H1 (cell line): ENCODE results near the gene GFI1B. TPM values are rescaled to one million over a fixed set of nuclear protein-coding genes. Genes with fewer than 3 reads are reported as not detected.

Source experiments
- CTCF ChIA-PET: fragments of 300-600 bp; sonication (Branson Sonifier 250); formaldehyde crosslinking; loops from one replicate; lab custom pipeline; 2021; ENCODE audit not compliant: partially characterized antibody; lab: Charles Lee
- POLR2A ChIA-PET: fragments of 300-600 bp; sonication (Branson Sonifier 250); formaldehyde crosslinking; loops from one replicate; lab custom pipeline; 2021; ENCODE audit warnings: inconsistent platforms; ENCODE audit not compliant: partially characterized antibody; lab: Charles Lee
- DNase-seq, 2 experiments: peaks; one replicate each; pipeline versions ENCODE4 v3.0.0 to v3.0.0-alpha.2; 2010 to 2022; ENCODE audit warnings: low spot score in 2 of 2, low read depth in 1 of 2, mixed read lengths in 1 of 2
- FAIRE-seq: peaks from 2 replicates; lab custom pipeline; 2011; peaks lifted over from hg19 to GRCh38; lab: Jason Lieb, UNC
- H2AFZ ChIP-seq: 2 replicates; pipeline ENCODE4 v1.8.1; 2012; ENCODE audit warnings: low read length, inconsistent platforms
- H2AK5ac ChIP-seq: 2 replicates; pipeline ENCODE4 v1.6.1; 2013; ENCODE audit warnings: low read depth, low read length
- H2BK120ac ChIP-seq: replicated peaks from 2 replicates; pipeline ENCODE3; 2013; ENCODE audit warnings: low read depth, low read length, inconsistent platforms
- H2BK12ac ChIP-seq: 2 replicates; pipeline ENCODE4 v1.6.1; 2013; ENCODE audit warnings: low read depth, low read length
- H2BK15ac ChIP-seq: 2 replicates; pipeline ENCODE4 v1.6.1; 2013; ENCODE audit warnings: low read length
- H2BK20ac ChIP-seq: 2 replicates; pipeline ENCODE4 v1.6.1; 2013; ENCODE audit warnings: low read length
- H2BK5ac ChIP-seq: 2 replicates; pipeline ENCODE4 v1.6.1; 2013; ENCODE audit warnings: low read depth, low read length
- H3K14ac ChIP-seq: 2 replicates; pipeline ENCODE4 v1.6.1; 2013; ENCODE audit warnings: inconsistent platforms; ENCODE audit not compliant: insufficient read length
- H3K18ac ChIP-seq: 2 replicates; pipeline ENCODE4 v1.6.1; 2013; ENCODE audit warnings: low read length; ENCODE audit errors: extremely low read depth
- H3K23ac ChIP-seq: 2 replicates; pipeline ENCODE4 v1.6.1; 2013; ENCODE audit warnings: inconsistent platforms; ENCODE audit not compliant: insufficient read length
- H3K23me2 ChIP-seq: 2 replicates; pipeline ENCODE4 v1.6.1; 2013; ENCODE audit warnings: low read depth, low read length
- H3K27ac ChIP-seq: 2 replicates; pipeline ENCODE4 v1.6.1; 2011; ENCODE audit warnings: low read depth, low read length, inconsistent platforms
- H3K27me3 ChIP-seq, 4 experiments: replicated peaks in 1 of 4; 1 replicate in 1 of 4; 2 replicates in 3 of 4; pipeline versions ENCODE4 v1.6.1 to v1.8.1; 2011 to 2013; ENCODE audit warnings: low read length in 3 of 4, mild to moderate bottlenecking in 3 of 4, inconsistent platforms in 2 of 4, mixed read lengths in 2 of 4, moderate library complexity in 1 of 4; ENCODE audit not compliant: control insufficient read depth in 3 of 4, insufficient read depth in 3 of 4; ENCODE audit errors: extremely low read depth in 1 of 4
- H3K36me3 ChIP-seq, 4 experiments: 2 replicates each; pipeline versions ENCODE4 v1.6.1 to v1.8.1; 2011 to 2013; ENCODE audit warnings: mild to moderate bottlenecking in 4 of 4, low read length in 3 of 4, moderate library complexity in 2 of 4, control low read depth in 1 of 4, inconsistent platforms in 1 of 4; ENCODE audit not compliant: insufficient read depth in 4 of 4, control insufficient read depth in 2 of 4
- H3K4ac ChIP-seq: replicated peaks from 2 replicates; pipeline ENCODE3; 2013; ENCODE audit warnings: low read length, low read depth, mixed read lengths, inconsistent platforms; ENCODE audit not compliant: insufficient read length
- H3K4me1 ChIP-seq, 4 experiments: replicated peaks in 1 of 4; 1 replicate in 1 of 4; 2 replicates in 3 of 4; pipeline versions ENCODE4 v1.6.1 to v1.8.1; 2011 to 2013; ENCODE audit warnings: low read length in 3 of 4, inconsistent platforms in 2 of 4, mixed read lengths in 1 of 4; ENCODE audit not compliant: insufficient read depth in 4 of 4, control insufficient read depth in 3 of 4
- H3K4me2 ChIP-seq, 2 experiments: 2 replicates each; pipeline versions ENCODE4 v1.6.1 to v1.8.1; 2011 to 2013; ENCODE audit warnings: low read depth in 2 of 2, low read length in 2 of 2, control low read depth in 1 of 2, inconsistent platforms in 1 of 2, mild to moderate bottlenecking in 1 of 2; ENCODE audit not compliant: insufficient read depth in 1 of 2
- H3K4me3 ChIP-seq, 4 experiments: fragments of 200-600, 300-600 bp in 1 of 4; sonication (generic), shearing (Covaris generic), sonication (Bioruptor Twin) in 1 of 4; 2 replicates each; pipeline versions ENCODE4 v1.5.1 to v1.8.1; 2011 to 2016; ENCODE audit warnings: low read length in 4 of 4, low read depth in 3 of 4, control low read depth in 2 of 4, inconsistent platforms in 2 of 4, mild to moderate bottlenecking in 2 of 4, mixed read lengths in 1 of 4, moderate library complexity in 1 of 4; ENCODE audit not compliant: insufficient read depth in 2 of 4; ENCODE audit errors: extremely low read depth in 1 of 4
- H3K56ac ChIP-seq: replicated peaks from 2 replicates; pipeline ENCODE3; 2013; ENCODE audit warnings: low read depth, mild to moderate bottlenecking, mixed read lengths, low read length, inconsistent platforms; ENCODE audit not compliant: insufficient read length
- H3K79me1 ChIP-seq: 2 replicates; pipeline ENCODE4 v1.6.1; 2013; ENCODE audit warnings: low read depth, low read length, control low read depth
- H3K79me2 ChIP-seq, 2 experiments: 2 replicates each; pipeline versions ENCODE4 v1.6.1 to v1.8.1; 2012 to 2013; ENCODE audit warnings: low read length in 2 of 2, mild to moderate bottlenecking in 2 of 2, inconsistent platforms in 1 of 2; ENCODE audit not compliant: insufficient read depth in 2 of 2, control insufficient read depth in 1 of 2
- H3K9ac ChIP-seq, 4 experiments: replicated peaks in 1 of 4; 1 replicate in 1 of 4; 2 replicates in 3 of 4; pipeline versions ENCODE4 v1.6.1 to v1.8.1; 2011 to 2013; ENCODE audit warnings: low read depth in 3 of 4, low read length in 3 of 4, control low read depth in 2 of 4, mild to moderate bottlenecking in 2 of 4, moderate library complexity in 2 of 4, inconsistent platforms in 1 of 4; ENCODE audit errors: extremely low read depth in 1 of 4
- H3K9me3 ChIP-seq, 2 experiments: 2 replicates each; pipeline versions ENCODE4 v1.6.1 to v1.8.1; 2012 to 2013; ENCODE audit warnings: mild to moderate bottlenecking in 2 of 2, moderate library complexity in 2 of 2, control low read depth in 1 of 2, inconsistent platforms in 1 of 2, low read depth in 1 of 2, low read length in 1 of 2, mixed read lengths in 1 of 2; ENCODE audit not compliant: insufficient read depth in 2 of 2
- H4K20me1 ChIP-seq, 2 experiments: replicated peaks in 1 of 2; 2 replicates each; pipeline versions ENCODE3 to v1.8.1; 2011 to 2013; ENCODE audit warnings: inconsistent platforms in 2 of 2, low read length in 2 of 2, mild to moderate bottlenecking in 1 of 2; ENCODE audit not compliant: insufficient read depth in 2 of 2, control insufficient read depth in 1 of 2
- H4K5ac ChIP-seq: 2 replicates; pipeline ENCODE4 v1.6.1; 2013; ENCODE audit warnings: low read length, low read depth, mixed read lengths, inconsistent platforms; ENCODE audit not compliant: insufficient read length
- H4K8ac ChIP-seq: 2 replicates; pipeline ENCODE4 v1.8.0; 2013; ENCODE audit warnings: mild to moderate bottlenecking, moderate library complexity, low read length, inconsistent platforms; ENCODE audit not compliant: insufficient read depth; ENCODE audit errors: extremely low read depth
- H4K91ac ChIP-seq: replicated peaks from 2 replicates; pipeline ENCODE3; 2013; ENCODE audit warnings: low read length, mixed read lengths, inconsistent platforms; ENCODE audit not compliant: insufficient read length
- ASH2L ChIP-seq: fragments of 200-600, 300-600 bp; sonication (generic); IDR thresholded peaks from one replicate; pipeline ENCODE4 v1.7.1; 2017; ENCODE audit warnings: low read length
- CTBP2 ChIP-seq: IDR thresholded peaks from 2 replicates; pipeline ENCODE4 v1.7.0; 2011; ENCODE audit warnings: borderline replicate concordance, mild to moderate bottlenecking, moderate library complexity, mixed read lengths, low read length; ENCODE audit not compliant: insufficient read depth, insufficient read length
- E2F6 ChIP-seq: IDR thresholded peaks from 2 replicates; pipeline ENCODE4 v1.6.1; 2012; ENCODE audit warnings: inconsistent platforms
- HDAC2 ChIP-seq, 2 experiments: fragments of 300-600 bp in 1 of 2; sonication (generic) in 1 of 2; IDR thresholded peaks; 2 replicates each; pipeline ENCODE4 v1.6.1; 2011 to 2012; ENCODE audit warnings: low read depth in 2 of 2, low read length in 2 of 2, mild to moderate bottlenecking in 2 of 2, moderate library complexity in 2 of 2, borderline replicate concordance in 1 of 2, inconsistent platforms in 1 of 2
- JUN ChIP-seq: IDR thresholded peaks from 2 replicates; pipeline ENCODE4 v1.6.1; 2011; ENCODE audit warnings: low read depth, mild to moderate bottlenecking, improper control_type of control experiment, low read length
- JUND ChIP-seq: IDR thresholded peaks from 2 replicates; pipeline ENCODE4 v1.6.1; 2011; ENCODE audit warnings: mild to moderate bottlenecking, improper control_type of control experiment, low read length
- KDM5A ChIP-seq: fragments of 200-600 bp; IDR thresholded peaks from 2 replicates; pipeline ENCODE4 v1.7.1; 2012; ENCODE audit warnings: mild to moderate bottlenecking, low read length, inconsistent platforms, mixed read lengths
- MAFK ChIP-seq: IDR thresholded peaks from 2 replicates; pipeline ENCODE4 v1.6.1; 2012; ENCODE audit warnings: low read depth, mild to moderate bottlenecking, improper control_type of control experiment, low read length
- NANOG ChIP-seq: IDR thresholded peaks from 2 replicates; pipeline ENCODE4 v1.6.1; 2011; ENCODE audit warnings: low read length, low read depth, mild to moderate bottlenecking, inconsistent platforms; ENCODE audit not compliant: insufficient read depth, poor library complexity, severe bottlenecking
- POU5F1 ChIP-seq: IDR thresholded peaks from 2 replicates; pipeline ENCODE4 v1.6.1; 2011; ENCODE audit warnings: low read depth, mild to moderate bottlenecking, low read length, moderate library complexity
- SIRT6 ChIP-seq: IDR thresholded peaks from one replicate; pipeline ENCODE4 v1.7.1; 2012; ENCODE audit warnings: low read length, inconsistent platforms
- SIX5 ChIP-seq: IDR thresholded peaks from 2 replicates; pipeline ENCODE4 v1.6.1; 2011; ENCODE audit warnings: mild to moderate bottlenecking, low read depth, low read length
- SP2 ChIP-seq: IDR thresholded peaks from 2 replicates; pipeline ENCODE4 v1.6.1; 2012; ENCODE audit warnings: mild to moderate bottlenecking, low read length, inconsistent platforms
- ZNF274 ChIP-seq: IDR thresholded peaks from 2 replicates; pipeline ENCODE4 v1.7.0; 2012; ENCODE audit warnings: low read length, borderline replicate concordance; ENCODE audit errors: extremely low read depth
- WGBS, 2 experiments: shearing (Covaris generic) in 1 of 2; methylation state at CpG; one replicate each; pipeline versions ENCODE4 v1.1.6 to v1.1.7; 2013 to 2015; ENCODE audit warnings: low lambda C conversion rate in 2 of 2, mixed read lengths in 2 of 2, inconsistent platforms in 1 of 2, low coverage in 1 of 2, missing lambda C conversion rate in 1 of 2; ENCODE audit not compliant: insufficient replicate concordance in 2 of 2, insufficient coverage in 1 of 2, insufficient read length in 1 of 2; ENCODE audit errors: extremely low coverage in 1 of 2, missing lambda C conversion rate in 1 of 2; 5-methylcytosine and 5-hydroxymethylcytosine counted together
- polyA plus RNA-seq, 7 experiments: library from polyadenylated mRNA; depleted of rRNA in 3 of 7; stranded (reverse) in 5 of 7; unstranded in 2 of 7; fragments of >200 nt in 5 of 7; fragments of 200-250 nt in 2 of 7; gene quantifications; 1 replicate in 5 of 7; 2 replicates in 1 of 7; 4 replicates in 1 of 7; pipeline versions ENCODE4 v1.2.1 to v1.2.3, GENCODE V29; 2011 to 2013; ENCODE audit warnings: missing spikeins in 2 of 7, mixed read lengths in 2 of 7
- total RNA-seq: library from RNA; stranded (reverse); fragmentation: NEBNext Ultra II Directional; extraction: Animal tissue kit (Norgen Biotek cat#: 25700); gene quantifications from 2 replicates; pipeline ENCODE4 v1.2.1, GENCODE V29; 2021

Gene GFI1B
- total and polyA plus RNA-seq, 2 of the 8 experiments (the other 6 are each of a cell fraction or from before 2014, with no cell fraction given) = 0.09 to 0.11 TPM

DNA sequence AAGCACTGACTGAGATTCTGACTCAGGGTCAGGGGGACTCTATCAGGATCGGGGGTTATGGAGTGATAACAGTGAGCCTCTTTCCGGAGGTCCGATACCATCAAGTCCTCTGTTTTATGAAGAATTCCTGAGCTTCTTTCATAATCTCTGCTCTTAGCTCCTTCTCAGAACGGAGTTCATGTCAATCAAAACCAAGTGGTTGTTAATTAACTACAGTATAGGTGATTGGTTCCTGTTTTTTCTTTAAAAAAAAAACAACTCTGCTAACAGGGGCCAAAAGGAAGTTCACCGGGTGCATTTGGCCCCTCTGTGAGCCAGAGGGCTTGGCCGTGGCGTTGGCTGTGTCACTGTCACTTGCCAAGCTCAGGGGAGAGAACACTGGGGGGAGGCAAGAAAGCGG, 4.0 kb downstream of the GFI1B start:
- Histone ChIP-seq H2BK20ac (no peak overlapping the region), H3K36me3 (no peaks in the 10 kb centered on the region), H3K23me2 (peaks cover 3% of the 10 kb centered on the region; the same call in 1 of the 2 replicates), H2BK12ac (no peak overlapping the region), H3K4me3 (no peak overlapping the region), H4K8ac (no peak overlapping the region), H3K56ac (no peak overlapping the region), H3K14ac (no peak overlapping the region), H2BK15ac (no peak overlapping the region), H3K9ac (no peak overlapping the region), H4K91ac (no peak overlapping the region), H3K79me2 (no peaks in the 10 kb centered on the region), H3K79me1 (no peaks in the 10 kb centered on the region), H2BK5ac (no peak overlapping the region), H3K23ac (no peak overlapping the region), H4K5ac (no peak overlapping the region), H3K4me2 (no peak overlapping the region), H3K18ac (no peak overlapping the region), H3K27ac (no peak overlapping the region), H3K4me1 (peaks cover 0 to 7% (median 4%) of the 10 kb centered on the region in 4 experiments; a peak in 5 of 7 replicates), H2AFZ (no peak overlapping the region), H4K20me1 (peaks cover 0 to 3% of the 10 kb centered on the region in 2 experiments), H2BK120ac (no peak overlapping the region), H2AK5ac (no peak overlapping the region), H3K9me3 (no peaks in the 10 kb centered on the region), H3K27me3 (peaks cover 0 to 16% (median 11%) of the 10 kb centered on the region in 4 experiments; a peak in 6 of 7 replicates), H3K4ac (no peak overlapping the region)
- DNase-seq (no peak), FAIRE-seq (no peak)
- CTCF ChIA-PET = interaction anchor here (0.8 to 1.9 kb wide), 5 partner anchors 9 to 39 kb away, joined by 3 to 9 read pairs (median 4); no protein-coding TSS in a partner anchor
- POLR2A ChIA-PET = no interaction called here
- WGBS, 2 experiments = 93% methylated on average over 8 of the region's 8 CpGs; no CpG with 5 or more reads in 1 of the 2 experiments
- no peak for TF ChIP-seq POU5F1
- no peak for TF ChIP-seq MAFK
- TF ChIP-seq SIX5 = no peak
- TF ChIP-seq NANOG = no peak
- TF ChIP-seq JUND = no peak
- no peak for TF ChIP-seq KDM5A
- TF ChIP-seq SP2 = no peak
- TF ChIP-seq ASH2L = no peak
- no peak for TF ChIP-seq SIRT6
- no peak for TF ChIP-seq CTBP2
- no peak for TF ChIP-seq JUN
- TF ChIP-seq HDAC2 (IDR thresholded peaks at IDR 0.05; ENCODE audit: borderline replicate concordance in 1 of 2, low read depth in 2 of 2, low read length in 2 of 2) = no peak
- no peak for TF ChIP-seq ZNF274
- TF ChIP-seq E2F6 = no peak
